ENCODE data around the gene AKT1. TPM values are rescaled to one million over a fixed set of nuclear protein-coding genes. Genes with fewer than 3 reads are reported as not detected.

Gene AKT1
- total RNA-seq, 4 donors from 2014 or later, result 44.4 to 70.4 (median 57.0) TPM

- in situ Hi-C loops (cut with MboI; ENCODE audit: low sequenced_read_pairs in 4 of 4) (no loop called here), intact Hi-C loops (cut with DNase I; ENCODE audit: low total_unique reads) (loop anchor here (1.0 kb wide), 1 partner anchor 26 kb away; no protein-coding TSS in a partner anchor)
- Histone ChIP-seq H3K27me3 (no peaks in the 10 kb centered on the region), H3K9me3 (no peaks in the 10 kb centered on the region), H3K4me1 (peaks cover 19 to 32% of the 10 kb centered on the region in 2 donors), H3K27ac (peak overlapping the region; percentile 84 to 91 (median 89)), H3K4me3 (peak overlapping the region; percentile 45 to 77 (median 58)), H3K36me3 (no peaks in the 10 kb centered on the region)
- ATAC-seq (peak; percentile 63 to 66), DNase-seq (peak; percentile 68 to 74)
- TF ChIP-seq POLR2A (IDR thresholded peaks at IDR 0.05) (peak in 1 of 2 donors; percentile 54), CTCF (IDR thresholded peaks at IDR 0.05 in 4 of 5, conservative IDR thresholded peaks at IDR 0.05 in 1 of 5) (peak in 4 of 5 experiments; percentile 28 to 53 (median 36))
These were observed 4.6 kb upstream of the AKT1 start for GRCh38 chr14:104800015-104800770.

GRCh38 chr14:104799244-104800014 is 3.9 kb upstream of the AKT1 start:
- peak overlapping the region; percentile 84 to 91 (median 89) for H3K27ac ChIP-seq
- ATAC-seq (no peak), DNase-seq (no peak)
- no peaks in the 10 kb centered on the region for H3K9me3 ChIP-seq
- in situ Hi-C loops (cut with MboI; ENCODE audit: low sequenced_read_pairs in 4 of 4), result no loop called here
- H3K4me1 ChIP-seq, result peaks cover 21 to 35% of the 10 kb centered on the region in 2 donors
- no peaks in the 10 kb centered on the region for H3K27me3 ChIP-seq
- intact Hi-C loops (cut with DNase I; ENCODE audit: low total_unique reads), result loop anchor here (1.0 to 5.0 kb wide), 3 partner anchors 27 to 188 kb away; partner anchors contain the start of genes CEP170B and CLBA1
- no peak for TF ChIP-seq CTCF (IDR thresholded peaks at IDR 0.05 in 4 of 5, conservative IDR thresholded peaks at IDR 0.05 in 1 of 5)
- no peak for TF ChIP-seq POLR2A (IDR thresholded peaks at IDR 0.05)
- H3K4me3 ChIP-seq, result peak overlapping the region; percentile 45 to 77 (median 58)
- H3K36me3 ChIP-seq, result no peaks in the 10 kb centered on the region

- H3K27me3 ChIP-seq, result no peaks in the 10 kb centered on the region
- intact Hi-C loops (cut with DNase I; ENCODE audit: low total_unique reads), result loop anchor here (5.0 kb wide), 2 partner anchors 69 to 189 kb away; partner anchors contain the start of genes CEP170B and CLBA1
- TF ChIP-seq POLR2A (IDR thresholded peaks at IDR 0.05), result no peak
- TF ChIP-seq CTCF (IDR thresholded peaks at IDR 0.05 in 4 of 5, conservative IDR thresholded peaks at IDR 0.05 in 1 of 5), result no peak
- H3K4me1 ChIP-seq, result peaks cover 29 to 43% of the 10 kb centered on the region in 2 donors
- no peak for DNase-seq
- no peaks in the 10 kb centered on the region for H3K9me3 ChIP-seq
- peak overlapping the region; percentile 84 to 91 (median 89) for H3K27ac ChIP-seq
- no peak overlapping the region for H3K4me3 ChIP-seq
- no peaks in the 10 kb centered on the region for H3K36me3 ChIP-seq
- ATAC-seq, result no peak
- in situ Hi-C loops (cut with MboI; ENCODE audit: low sequenced_read_pairs in 4 of 4), result no loop called here
These were observed 3.0 kb upstream of the AKT1 start for GRCh38 chr14:104798300-104799243.
